ENCODE data around the gene DACH1.

- no peak for TF ChIP-seq CTCF (IDR thresholded peaks at IDR 0.05)
- no peak for TF ChIP-seq EP300 (IDR thresholded peaks at IDR 0.05)
These were observed 114.1 kb downstream of the DACH1 start for GRCh38 chr13:71752775-71753513.

Measured in tibial nerve (tissue), 4 donors.